ENCODE data around the gene ZNF837.

DNA sequence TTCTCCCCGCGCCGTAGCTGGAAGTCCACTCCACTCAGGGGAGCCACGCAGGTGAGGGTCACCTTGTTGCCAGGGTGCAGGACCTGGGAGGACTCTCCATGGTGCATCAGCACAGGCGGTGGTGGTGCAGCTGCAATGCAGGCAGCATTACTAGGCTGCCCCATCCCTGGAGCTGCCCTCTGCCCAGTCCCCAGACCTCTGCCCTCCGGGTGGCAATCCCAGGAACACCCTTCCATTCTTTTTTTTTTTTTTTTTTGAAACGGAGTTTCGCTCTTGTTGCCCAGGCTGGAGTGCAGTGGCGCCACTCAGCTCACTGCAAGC lies 29.3 kb downstream of the ZNF837 start:
- TF ChIP-seq POLR2AphosphoS5 (IDR thresholded peaks at IDR 0.05; ENCODE audit: low read depth, low read length) = no peak
- no peak for TF ChIP-seq POLR2A (IDR thresholded peaks at IDR 0.05; ENCODE audit: low read depth, low read length)
- TF ChIP-seq TAF1 (IDR thresholded peaks at IDR 0.05; ENCODE audit: borderline replicate concordance, low read depth, low read length) = no peak

Measured in GM12892 (cell line).